Measurements from ENCODE around the gene CIBAR2. TPM values are rescaled to one million over a fixed set of nuclear protein-coding genes. Genes with fewer than 3 reads are reported as not detected.

CIBAR2 gene
- total and polyA plus RNA-seq, 10 of the 15 experiments (the other 5 are each of a cell fraction or from before 2014, with no cell fraction given) = 0.05 to 0.16 (median 0.07) TPM; not detected in 7

GRCh38 chr16:85107083-85107482, 5.2 kb downstream of the CIBAR2 start:
- intact Hi-C loops (cut with micrococcal nuclease; ENCODE audit: unreplicated experiment) (no loop called here), in situ Hi-C loops (cut with MboI) (no loop called here)
- no peak for DNase-seq (ENCODE audit: low read depth, low spot score)
- ChIA-PET CTCF (interaction anchor here (0.9 to 1.2 kb wide), 2 partner anchors 8 to 149 kb away, joined by 3 to 6 read pairs; no protein-coding TSS in a partner anchor), RAD21 (ENCODE audit: unreplicated experiment) (no interaction called here), POLR2A (no interaction called here), SMC1A (ENCODE audit: uncharacterized antibody, unreplicated experiment) (no interaction called here)
- Histone ChIP-seq H3K36me3 (ENCODE audit: control insufficient read depth in 2 of 2, insufficient read depth in 2 of 2, low read length in 1 of 2) (no peaks in the 10 kb centered on the region), H3K4me1 (ENCODE audit: control insufficient read depth, insufficient read depth, low read length) (peaks cover 34% of the 10 kb centered on the region), H3K9me3 (replicated peaks; ENCODE audit: control insufficient read depth, insufficient read depth, low read length) (no peaks in the 10 kb centered on the region), H3K27me3 (replicated peaks in 1 of 2; ENCODE audit: control insufficient read depth in 2 of 2, insufficient read depth in 2 of 2, low read length in 1 of 2) (no peaks in the 10 kb centered on the region), H3K4me2 (ENCODE audit: control insufficient read depth, insufficient read depth) (no peak overlapping the region), H3K4me3 (no peak overlapping the region), H3K79me2 (ENCODE audit: control insufficient read depth, insufficient read depth, low read length) (no peaks in the 10 kb centered on the region), H2AFZ (ENCODE audit: control insufficient read depth, low read depth, low read length) (no peak overlapping the region), H3K9ac (ENCODE audit: control insufficient read depth, insufficient read depth, low read length) (no peak overlapping the region), H3K27ac (ENCODE audit: control insufficient read depth, insufficient read depth) (no peak overlapping the region), H4K20me1 (ENCODE audit: control insufficient read depth, insufficient read depth) (no peaks in the 10 kb centered on the region)
- BruUV-seq (replicated peaks) = no TSS peak
- TF ChIP-seq MEF2A (IDR thresholded peaks at IDR 0.05; ENCODE audit: insufficient read depth, low read depth, low read length) (no peak), RAD51 (IDR thresholded peaks at IDR 0.05) (no peak), SMAD5 (IDR thresholded peaks at IDR 0.05; ENCODE audit: low read depth) (no peak), HDAC6 (IDR thresholded peaks at IDR 0.05; ENCODE audit: unreplicated experiment) (no peak), CTCF (IDR thresholded peaks at IDR 0.05 in 2 of 3, conservative IDR thresholded peaks at IDR 0.05 in 1 of 3; ENCODE audit: control insufficient read depth in 2 of 3, extremely low read depth in 1 of 3, insufficient read depth in 1 of 3, low read depth in 3 of 3, low read length in 3 of 3) (no peak), CBX5 (IDR thresholded peaks at IDR 0.05; ENCODE audit: low read depth) (no peak), SIN3A (IDR thresholded peaks at IDR 0.05; ENCODE audit: low read depth, low read length) (no peak), SIX5 (IDR thresholded peaks at IDR 0.05; ENCODE audit: low read depth, low read length, severe bottlenecking) (no peak), PBX3 (IDR thresholded peaks at IDR 0.05; ENCODE audit: insufficient replicate concordance, low read depth, low read length) (no peak), BCL11A (IDR thresholded peaks at IDR 0.05; ENCODE audit: low read depth, low read length) (no peak), ZNF207 (IDR thresholded peaks at IDR 0.05; ENCODE audit: borderline replicate concordance) (no peak)
- TF ChIP-seq, protein P1, sequence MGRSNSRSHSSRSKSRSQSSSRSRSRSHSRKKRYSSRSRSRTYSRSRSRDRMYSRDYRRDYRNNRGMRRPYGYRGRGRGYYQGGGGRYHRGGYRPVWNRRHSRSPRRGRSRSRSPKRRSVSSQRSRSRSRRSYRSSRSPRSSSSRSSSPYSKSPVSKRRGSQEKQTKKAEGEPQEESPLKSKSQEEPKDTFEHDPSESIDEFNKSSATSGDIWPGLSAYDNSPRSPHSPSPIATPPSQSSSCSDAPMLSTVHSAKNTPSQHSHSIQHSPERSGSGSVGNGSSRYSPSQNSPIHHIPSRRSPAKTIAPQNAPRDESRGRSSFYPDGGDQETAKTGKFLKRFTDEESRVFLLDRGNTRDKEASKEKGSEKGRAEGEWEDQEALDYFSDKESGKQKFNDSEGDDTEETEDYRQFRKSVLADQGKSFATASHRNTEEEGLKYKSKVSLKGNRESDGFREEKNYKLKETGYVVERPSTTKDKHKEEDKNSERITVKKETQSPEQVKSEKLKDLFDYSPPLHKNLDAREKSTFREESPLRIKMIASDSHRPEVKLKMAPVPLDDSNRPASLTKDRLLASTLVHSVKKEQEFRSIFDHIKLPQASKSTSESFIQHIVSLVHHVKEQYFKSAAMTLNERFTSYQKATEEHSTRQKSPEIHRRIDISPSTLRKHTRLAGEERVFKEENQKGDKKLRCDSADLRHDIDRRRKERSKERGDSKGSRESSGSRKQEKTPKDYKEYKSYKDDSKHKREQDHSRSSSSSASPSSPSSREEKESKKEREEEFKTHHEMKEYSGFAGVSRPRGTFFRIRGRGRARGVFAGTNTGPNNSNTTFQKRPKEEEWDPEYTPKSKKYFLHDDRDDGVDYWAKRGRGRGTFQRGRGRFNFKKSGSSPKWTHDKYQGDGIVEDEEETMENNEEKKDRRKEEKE (IDR thresholded peaks at IDR 0.05) = no peak
- TF ChIP-seq, protein P2, sequence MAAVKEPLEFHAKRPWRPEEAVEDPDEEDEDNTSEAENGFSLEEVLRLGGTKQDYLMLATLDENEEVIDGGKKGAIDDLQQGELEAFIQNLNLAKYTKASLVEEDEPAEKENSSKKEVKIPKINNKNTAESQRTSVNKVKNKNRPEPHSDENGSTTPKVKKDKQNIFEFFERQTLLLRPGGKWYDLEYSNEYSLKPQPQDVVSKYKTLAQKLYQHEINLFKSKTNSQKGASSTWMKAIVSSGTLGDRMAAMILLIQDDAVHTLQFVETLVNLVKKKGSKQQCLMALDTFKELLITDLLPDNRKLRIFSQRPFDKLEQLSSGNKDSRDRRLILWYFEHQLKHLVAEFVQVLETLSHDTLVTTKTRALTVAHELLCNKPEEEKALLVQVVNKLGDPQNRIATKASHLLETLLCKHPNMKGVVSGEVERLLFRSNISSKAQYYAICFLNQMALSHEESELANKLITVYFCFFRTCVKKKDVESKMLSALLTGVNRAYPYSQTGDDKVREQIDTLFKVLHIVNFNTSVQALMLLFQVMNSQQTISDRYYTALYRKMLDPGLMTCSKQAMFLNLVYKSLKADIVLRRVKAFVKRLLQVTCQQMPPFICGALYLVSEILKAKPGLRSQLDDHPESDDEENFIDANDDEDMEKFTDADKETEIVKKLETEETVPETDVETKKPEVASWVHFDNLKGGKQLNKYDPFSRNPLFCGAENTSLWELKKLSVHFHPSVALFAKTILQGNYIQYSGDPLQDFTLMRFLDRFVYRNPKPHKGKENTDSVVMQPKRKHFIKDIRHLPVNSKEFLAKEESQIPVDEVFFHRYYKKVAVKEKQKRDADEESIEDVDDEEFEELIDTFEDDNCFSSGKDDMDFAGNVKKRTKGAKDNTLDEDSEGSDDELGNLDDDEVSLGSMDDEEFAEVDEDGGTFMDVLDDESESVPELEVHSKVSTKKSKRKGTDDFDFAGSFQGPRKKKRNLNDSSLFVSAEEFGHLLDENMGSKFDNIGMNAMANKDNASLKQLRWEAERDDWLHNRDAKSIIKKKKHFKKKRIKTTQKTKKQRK (IDR thresholded peaks at IDR 0.05; ENCODE audit: low read depth, low read length) = no peak
- no peak for ATAC-seq
- no peak for FAIRE-seq
- WGBS (ENCODE audit: insufficient coverage, insufficient replicate concordance, low lambda C conversion rate, missing lambda C conversion rate) = 44% methylated on average over 9 of the region's 9 CpGs
